T-helper 2 cell treated with Interferon-gamma antibody and Interleukin-4, amounts not matched to agents 5 μg/mL and 100 μg/mL, for 36 hours (primary cell): Measurements from ENCODE around the gene RASSF5.

ENCODE experiments used
- DNase-seq: peaks from one replicate; pipeline ENCODE4 v3.0.0; 2021; ENCODE audit warnings: low spot score
- H3K27ac Mint-ChIP-seq: one replicate; pipeline ENCODE4 v1.8.0; 2021; ENCODE audit warnings: mild to moderate bottlenecking, mixed read lengths
- H3K27me3 Mint-ChIP-seq: one replicate; pipeline ENCODE4 v1.8.0; 2021; ENCODE audit warnings: low read depth, mixed read lengths
- H3K36me3 Mint-ChIP-seq: one replicate; pipeline ENCODE4 v1.8.0; 2021; ENCODE audit warnings: low read depth, mixed read lengths
- H3K4me1 Mint-ChIP-seq: one replicate; pipeline ENCODE4 v1.8.0; 2021; ENCODE audit warnings: low read depth, mixed read lengths
- H3K4me3 Mint-ChIP-seq: one replicate; pipeline ENCODE4 v1.8.0; 2022; ENCODE audit warnings: mild to moderate bottlenecking, moderate library complexity, mixed read lengths
- H3K9me3 Mint-ChIP-seq: one replicate; pipeline ENCODE4 v1.8.0; 2021; ENCODE audit warnings: mixed read lengths

RASSF5 gene

DNA sequence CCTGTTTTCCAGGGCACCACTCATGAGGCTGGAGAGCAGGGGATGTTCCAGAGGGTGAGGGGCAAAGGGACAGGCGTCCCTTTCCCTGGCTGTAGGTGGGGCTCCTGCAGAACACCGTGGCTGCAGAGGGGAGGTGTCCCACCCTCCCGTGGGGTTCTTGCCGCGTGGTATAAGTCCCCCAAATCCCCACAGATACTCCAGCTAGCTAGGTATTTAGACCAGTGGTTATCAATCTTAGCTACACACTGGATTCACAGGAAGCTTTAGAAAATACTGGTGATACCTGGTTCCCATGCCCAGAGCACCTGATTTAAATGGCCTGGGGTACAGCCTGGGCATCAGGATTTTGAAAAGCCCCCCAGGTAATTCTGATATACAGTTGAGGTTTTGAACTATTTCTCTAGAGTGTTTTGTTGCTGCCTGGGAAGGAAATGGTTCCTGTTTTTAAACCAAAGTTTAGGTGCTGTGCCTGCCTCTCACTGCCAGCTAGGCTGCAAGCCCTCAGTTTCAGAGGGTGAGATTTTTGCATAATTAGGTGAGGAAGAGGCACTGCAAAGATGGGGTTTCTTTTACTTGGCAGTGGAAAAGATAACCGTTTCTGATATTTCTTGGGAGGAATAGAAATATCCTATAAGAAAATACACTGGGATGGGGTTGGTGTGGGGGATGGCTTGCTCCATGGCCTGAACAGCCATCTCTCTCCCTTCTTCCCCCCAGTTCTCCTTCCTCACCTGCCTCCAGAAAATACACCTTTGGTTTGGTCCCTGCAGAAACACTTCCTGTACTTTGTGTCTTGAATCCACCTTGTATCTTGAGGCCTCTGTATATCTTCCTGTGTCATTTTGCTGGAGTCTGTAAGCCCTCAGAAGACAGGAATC is 51.7 kb downstream of the RASSF5 start:
- H3K4me1 Mint-ChIP-seq: peaks cover 68% of the 10 kb centered on the region
- H3K9me3 Mint-ChIP-seq: no peaks in the 10 kb centered on the region
- no peak for DNase-seq
- no peaks in the 10 kb centered on the region for H3K27me3 Mint-ChIP-seq
- H3K27ac Mint-ChIP-seq: peak overlapping the region; percentile 83
- peaks cover 61% of the 10 kb centered on the region for H3K36me3 Mint-ChIP-seq
- peak overlapping the region; percentile 92 for H3K4me3 Mint-ChIP-seq

DNA sequence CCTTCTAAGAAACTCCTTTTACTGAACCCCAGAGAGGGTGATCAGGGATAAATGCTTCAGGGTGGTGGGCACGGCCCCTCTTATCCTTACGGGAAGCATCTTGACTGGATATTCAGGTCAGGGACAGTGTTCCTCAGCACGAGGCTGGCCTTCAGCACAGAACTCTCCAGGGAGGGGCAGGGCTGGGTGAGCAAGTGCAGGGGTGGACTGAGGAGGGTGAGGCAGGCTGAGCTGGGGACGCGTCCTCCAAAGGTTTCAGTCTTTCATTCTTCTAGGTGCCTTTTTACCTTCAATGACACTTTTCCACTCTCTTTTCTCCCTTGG is 52.3 kb downstream of the RASSF5 start:
- H3K4me3 Mint-ChIP-seq: peak overlapping the region; percentile 92
- H3K27ac Mint-ChIP-seq: peak overlapping the region; percentile 83
- H3K9me3 Mint-ChIP-seq: no peaks in the 10 kb centered on the region
- H3K27me3 Mint-ChIP-seq: no peaks in the 10 kb centered on the region
- no peak for DNase-seq
- H3K4me1 Mint-ChIP-seq: peaks cover 68% of the 10 kb centered on the region
- H3K36me3 Mint-ChIP-seq: peaks cover 67% of the 10 kb centered on the region

DNA sequence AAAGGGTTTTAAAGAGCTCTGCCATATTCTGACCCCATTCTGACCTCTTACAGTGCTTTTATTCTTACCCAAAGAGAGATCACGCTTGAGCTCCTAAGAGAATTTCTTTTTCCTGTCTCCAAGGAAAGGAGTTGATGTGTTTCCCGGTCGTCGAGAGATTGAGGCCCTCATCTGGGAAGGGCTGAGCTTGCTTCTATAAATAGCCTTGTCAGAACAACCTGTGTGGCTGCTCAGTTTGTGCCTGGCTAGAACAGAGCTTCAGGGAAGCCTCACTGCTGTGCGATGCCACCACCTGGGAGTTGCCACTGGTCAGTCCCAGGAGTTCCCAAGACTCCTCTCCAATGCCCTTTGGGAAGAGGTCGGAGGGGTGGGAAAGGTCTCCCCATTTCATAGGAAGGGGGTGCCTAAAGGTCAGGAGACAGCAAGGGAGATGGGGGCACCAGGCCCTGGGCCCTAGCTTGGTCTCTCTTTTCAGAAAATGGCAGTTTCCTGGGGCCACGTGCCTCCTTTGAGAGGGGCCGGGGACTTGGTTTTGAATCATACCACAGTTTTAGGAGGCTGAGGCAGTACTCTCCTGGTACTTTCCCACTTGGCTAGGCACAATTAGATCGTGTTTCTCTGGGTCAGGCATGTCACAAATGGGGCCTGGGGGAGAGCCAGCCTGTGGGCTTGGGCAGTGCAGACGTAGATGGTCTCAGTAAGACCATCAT is 52.8 kb downstream of the RASSF5 start:
- DNase-seq: no peak
- Mint-ChIP-seq H3K4me3 (peak overlapping the region; percentile 92), H3K9me3 (no peaks in the 10 kb centered on the region), H3K36me3 (peaks cover 73% of the 10 kb centered on the region), H3K27me3 (no peaks in the 10 kb centered on the region), H3K27ac (peak overlapping the region; percentile 83), H3K4me1 (peaks cover 68% of the 10 kb centered on the region)

DNA sequence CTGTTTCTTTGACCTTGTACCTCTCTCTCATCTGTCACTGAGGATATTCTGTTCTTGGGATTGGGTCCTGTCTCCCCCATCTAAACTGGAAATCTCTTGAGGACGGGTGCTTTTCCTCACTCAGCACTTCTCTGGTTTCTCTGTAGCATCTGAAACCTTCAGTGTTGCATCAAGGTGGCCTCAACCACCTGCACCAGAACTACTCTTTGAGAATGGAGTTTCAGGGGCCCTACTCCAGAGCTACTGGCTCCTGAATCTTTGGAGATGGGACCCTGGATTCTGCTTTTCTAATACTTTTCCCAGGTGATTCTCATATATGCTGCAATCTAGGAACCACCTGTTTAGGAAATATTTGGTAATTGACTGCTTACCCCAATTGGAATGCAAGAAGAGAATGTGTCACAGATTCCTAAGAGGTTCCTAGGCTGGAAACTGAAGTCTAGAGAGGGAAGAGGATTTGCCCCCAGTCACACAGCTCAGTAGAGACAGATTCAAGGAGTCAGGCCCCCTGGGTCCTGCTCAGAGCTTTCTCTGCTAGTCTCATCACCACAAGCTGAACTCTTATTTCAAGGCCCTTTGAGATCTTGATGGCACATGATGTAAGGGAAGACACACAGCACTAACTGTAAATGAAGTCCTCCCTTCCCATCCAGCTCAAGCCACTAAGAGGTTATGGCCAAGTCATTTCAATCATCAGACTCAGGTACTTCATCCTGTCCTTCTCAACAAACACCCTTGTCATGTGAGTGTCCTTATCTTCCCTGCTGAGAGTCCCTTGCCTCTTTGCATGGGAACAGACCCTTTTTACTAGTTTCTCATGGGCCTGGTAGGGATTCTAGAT is 56.3 kb downstream of the RASSF5 start:
- H3K27me3 Mint-ChIP-seq: no peaks in the 10 kb centered on the region
- peak overlapping the region; percentile 92 for H3K4me3 Mint-ChIP-seq
- H3K27ac Mint-ChIP-seq: peak overlapping the region; percentile 89
- peaks cover 96% of the 10 kb centered on the region for H3K36me3 Mint-ChIP-seq
- H3K4me1 Mint-ChIP-seq: peaks cover 84% of the 10 kb centered on the region
- H3K9me3 Mint-ChIP-seq: no peaks in the 10 kb centered on the region
- DNase-seq: no peak

DNA sequence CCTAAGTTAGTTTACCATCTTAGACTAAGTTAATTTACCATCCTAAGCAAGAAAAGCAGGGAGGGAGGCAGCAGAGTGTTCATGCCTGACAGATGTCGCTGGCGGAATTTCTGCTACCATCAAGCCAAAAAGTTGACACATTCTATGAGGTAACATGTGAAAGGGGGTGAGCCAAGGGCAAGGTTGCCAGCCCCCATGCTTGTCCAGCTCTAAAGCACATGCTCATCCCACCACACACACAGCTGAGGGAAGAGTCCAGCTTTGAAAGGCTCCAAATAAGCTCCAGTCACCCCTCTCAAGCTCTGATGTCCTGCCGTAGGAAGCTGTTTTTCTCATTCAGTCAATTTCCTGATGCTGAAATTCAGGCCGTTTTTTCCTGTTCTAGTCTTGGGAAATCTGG is 58.7 kb downstream of the RASSF5 start:
- no peaks in the 10 kb centered on the region for H3K27me3 Mint-ChIP-seq
- H3K4me3 Mint-ChIP-seq: peak overlapping the region; percentile 92
- H3K27ac Mint-ChIP-seq: peak overlapping the region; percentile 79
- no peaks in the 10 kb centered on the region for H3K9me3 Mint-ChIP-seq
- H3K4me1 Mint-ChIP-seq: peaks cover 91% of the 10 kb centered on the region
- no peak for DNase-seq
- peaks cover 88% of the 10 kb centered on the region for H3K36me3 Mint-ChIP-seq

DNA sequence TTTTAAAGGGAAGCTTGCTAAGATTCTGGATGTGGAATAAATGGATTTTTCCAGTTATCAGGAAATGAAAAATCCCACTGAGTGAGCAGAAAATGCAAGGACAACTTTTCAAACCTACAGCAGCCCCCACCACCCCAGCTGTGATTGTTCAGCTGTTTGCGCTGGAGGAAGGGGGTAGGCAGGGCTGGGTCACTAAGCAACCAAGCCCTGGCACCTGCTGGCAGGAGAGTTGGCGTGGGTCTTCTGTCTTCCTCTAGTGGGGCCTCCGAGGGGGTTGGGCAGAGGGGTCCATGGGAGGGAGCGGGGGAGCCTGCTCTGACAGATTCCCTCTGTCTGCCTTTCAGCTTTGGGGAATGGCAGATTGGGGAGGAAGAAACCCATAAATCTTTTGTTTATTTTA is 59.7 kb downstream of the RASSF5 start:
- no peak for DNase-seq
- Mint-ChIP-seq H3K36me3 (peaks cover 90% of the 10 kb centered on the region), H3K27me3 (no peaks in the 10 kb centered on the region), H3K27ac (peak overlapping the region; percentile 79), H3K4me3 (peak overlapping the region; percentile 92), H3K4me1 (peaks cover 94% of the 10 kb centered on the region), H3K9me3 (no peaks in the 10 kb centered on the region)

DNA sequence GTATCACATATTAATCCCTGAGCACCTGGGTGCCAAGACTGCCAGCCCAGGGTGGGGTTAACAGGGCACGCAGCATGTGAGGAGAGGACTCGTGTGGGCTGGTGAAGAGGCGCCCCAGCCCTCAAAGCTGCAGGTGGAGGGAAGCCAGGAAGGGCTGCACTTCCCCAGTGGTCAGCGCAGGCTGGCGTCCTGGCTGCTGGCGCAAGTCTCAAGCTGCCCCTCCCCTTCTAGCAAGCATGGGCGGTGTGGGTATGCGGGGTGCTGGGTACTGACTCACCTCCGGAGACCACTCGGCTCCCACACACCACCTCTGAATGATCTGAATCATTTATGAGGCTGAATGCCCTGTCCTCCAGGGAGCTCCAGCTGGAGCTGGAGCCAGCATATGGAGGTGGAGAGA is 60.9 kb downstream of the RASSF5 start:
- no peaks in the 10 kb centered on the region for H3K9me3 Mint-ChIP-seq
- peak overlapping the region; percentile 92 for H3K4me3 Mint-ChIP-seq
- H3K36me3 Mint-ChIP-seq: peaks cover 89% of the 10 kb centered on the region
- peaks cover 89% of the 10 kb centered on the region for H3K4me1 Mint-ChIP-seq
- no peak for DNase-seq
- no peaks in the 10 kb centered on the region for H3K27me3 Mint-ChIP-seq
- peak overlapping the region; percentile 79 for H3K27ac Mint-ChIP-seq

DNA sequence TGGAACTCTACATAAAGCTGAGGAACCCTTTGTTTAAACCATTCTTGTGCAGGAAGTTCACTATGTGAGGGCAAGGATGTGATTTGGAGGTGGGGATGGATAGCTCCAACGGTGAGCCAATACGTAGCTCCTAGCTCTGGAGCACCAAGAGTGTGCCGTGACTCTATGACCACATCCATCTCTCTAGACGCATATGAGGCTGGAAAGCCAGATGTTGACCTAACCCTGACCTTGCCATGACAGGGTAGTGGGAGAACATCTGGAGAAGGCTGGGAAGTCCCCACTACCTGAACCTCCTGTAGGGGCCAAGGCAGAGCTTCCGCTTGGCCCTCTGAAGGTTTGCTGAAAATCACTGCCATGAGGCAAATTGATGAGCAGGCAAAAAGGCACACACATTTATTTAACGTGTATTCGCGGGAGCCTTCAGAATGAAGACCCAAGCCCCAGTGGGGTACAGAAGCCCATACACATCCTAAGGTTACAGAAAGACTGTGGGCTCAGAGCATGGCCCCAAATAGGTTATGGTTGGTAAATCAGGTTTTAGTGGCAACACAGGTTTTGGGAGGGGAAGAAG is 61.5 kb downstream of the RASSF5 start:
- Mint-ChIP-seq H3K36me3 (peaks cover 89% of the 10 kb centered on the region), H3K27me3 (no peaks in the 10 kb centered on the region), H3K27ac (peak overlapping the region; percentile 62), H3K4me1 (peaks cover 89% of the 10 kb centered on the region), H3K4me3 (peak overlapping the region; percentile 56), H3K9me3 (no peaks in the 10 kb centered on the region)
- DNase-seq: no peak

DNA sequence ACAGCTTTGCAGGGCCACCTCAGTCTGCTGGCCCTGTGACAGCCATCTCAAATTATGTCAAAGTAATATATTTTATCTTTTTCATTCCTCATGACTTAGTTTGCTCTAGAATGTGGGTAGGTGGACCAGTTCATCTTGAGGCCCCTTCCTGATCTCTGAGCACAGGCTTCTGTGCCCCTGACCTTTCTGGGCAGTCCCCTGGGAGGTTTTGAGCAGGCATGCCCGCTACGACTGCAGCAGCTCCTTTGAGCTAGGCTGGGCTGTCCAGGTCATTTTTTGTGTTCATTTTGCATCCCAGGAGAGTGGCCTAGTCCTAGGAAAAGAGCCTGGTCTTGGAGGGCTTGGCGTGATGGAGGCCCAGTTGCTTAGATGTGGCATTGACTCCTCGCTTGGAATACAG is 62.2 kb downstream of the RASSF5 start:
- peak overlapping the region; percentile 14 for H3K4me3 Mint-ChIP-seq
- H3K27me3 Mint-ChIP-seq: no peaks in the 10 kb centered on the region
- H3K27ac Mint-ChIP-seq: peak overlapping the region; percentile 44
- H3K9me3 Mint-ChIP-seq: no peaks in the 10 kb centered on the region
- H3K36me3 Mint-ChIP-seq: peaks cover 89% of the 10 kb centered on the region
- peaks cover 89% of the 10 kb centered on the region for H3K4me1 Mint-ChIP-seq
- no peak for DNase-seq

DNA sequence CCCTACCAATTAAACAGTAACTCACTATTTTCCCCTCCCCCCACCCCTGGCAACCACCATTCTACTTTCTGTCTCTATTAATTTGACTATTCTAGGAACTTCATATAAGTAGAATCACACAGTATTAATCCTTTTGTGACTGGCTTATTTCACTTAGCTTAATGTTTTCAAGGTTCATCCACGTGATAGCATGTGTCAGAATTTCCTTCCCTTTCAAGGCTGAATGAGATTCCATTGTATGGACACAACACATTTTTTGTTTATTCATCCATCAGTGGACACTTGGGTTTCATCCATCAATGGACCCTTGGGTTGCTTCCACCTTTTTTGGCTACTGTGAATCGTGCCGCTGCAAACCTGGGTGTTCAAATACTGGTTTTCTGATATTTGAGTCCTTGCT is 63.2 kb downstream of the RASSF5 start:
- H3K4me1 Mint-ChIP-seq: peaks cover 89% of the 10 kb centered on the region
- peaks cover 85% of the 10 kb centered on the region for H3K36me3 Mint-ChIP-seq
- no peaks in the 10 kb centered on the region for H3K27me3 Mint-ChIP-seq
- DNase-seq: no peak
- peak overlapping the region; percentile 74 for H3K27ac Mint-ChIP-seq
- no peaks in the 10 kb centered on the region for H3K9me3 Mint-ChIP-seq
- peak overlapping the region; percentile 55 for H3K4me3 Mint-ChIP-seq

DNA sequence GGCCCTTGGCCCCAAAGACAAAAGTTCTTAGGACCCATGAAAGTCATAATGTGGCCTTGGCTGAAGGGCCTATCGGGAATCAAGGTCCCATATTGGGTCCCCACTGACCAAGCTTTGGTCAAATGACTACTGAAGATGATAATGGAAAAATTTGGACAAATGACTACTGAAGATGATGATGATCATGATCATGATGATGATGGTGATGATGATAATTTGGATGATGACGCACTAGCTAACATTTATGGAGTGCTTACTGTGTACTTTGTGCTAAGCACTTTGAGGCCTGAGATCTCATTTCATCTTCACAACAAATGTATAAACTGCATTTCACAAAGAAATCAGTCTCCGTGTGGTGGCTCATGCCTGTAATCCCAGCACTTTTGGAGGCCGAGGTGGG is 65.5 kb downstream of the RASSF5 start:
- Mint-ChIP-seq H3K9me3 (no peaks in the 10 kb centered on the region), H3K27me3 (no peaks in the 10 kb centered on the region), H3K27ac (peak overlapping the region; percentile 95), H3K4me3 (peak overlapping the region; percentile 78), H3K36me3 (peaks cover 80% of the 10 kb centered on the region), H3K4me1 (peaks cover 90% of the 10 kb centered on the region)
- no peak for DNase-seq

DNA sequence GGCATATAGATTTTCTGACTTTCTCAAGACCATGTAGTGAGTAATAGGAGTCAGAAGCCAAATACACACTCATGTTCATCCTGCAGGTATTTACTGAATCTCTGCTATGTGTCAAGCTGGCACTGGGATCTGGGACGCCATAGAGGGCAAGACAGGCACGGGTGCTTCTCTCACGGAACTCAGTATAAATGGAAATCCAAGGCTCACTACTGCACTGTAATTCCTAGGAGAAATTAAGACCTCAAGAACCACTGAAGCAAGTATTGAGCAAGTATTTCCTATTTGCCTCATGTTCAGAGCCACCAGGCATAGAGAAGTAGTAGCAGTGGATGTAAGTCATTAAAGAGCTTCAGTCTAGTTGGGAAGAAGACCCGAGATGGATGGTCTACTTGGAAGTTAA is 66.0 kb downstream of the RASSF5 start:
- no peak for DNase-seq
- peak overlapping the region; percentile 78 for H3K4me3 Mint-ChIP-seq
- peaks cover 92% of the 10 kb centered on the region for H3K4me1 Mint-ChIP-seq
- H3K27ac Mint-ChIP-seq: peak overlapping the region; percentile 95
- no peaks in the 10 kb centered on the region for H3K9me3 Mint-ChIP-seq
- H3K36me3 Mint-ChIP-seq: peaks cover 80% of the 10 kb centered on the region
- no peaks in the 10 kb centered on the region for H3K27me3 Mint-ChIP-seq

DNA sequence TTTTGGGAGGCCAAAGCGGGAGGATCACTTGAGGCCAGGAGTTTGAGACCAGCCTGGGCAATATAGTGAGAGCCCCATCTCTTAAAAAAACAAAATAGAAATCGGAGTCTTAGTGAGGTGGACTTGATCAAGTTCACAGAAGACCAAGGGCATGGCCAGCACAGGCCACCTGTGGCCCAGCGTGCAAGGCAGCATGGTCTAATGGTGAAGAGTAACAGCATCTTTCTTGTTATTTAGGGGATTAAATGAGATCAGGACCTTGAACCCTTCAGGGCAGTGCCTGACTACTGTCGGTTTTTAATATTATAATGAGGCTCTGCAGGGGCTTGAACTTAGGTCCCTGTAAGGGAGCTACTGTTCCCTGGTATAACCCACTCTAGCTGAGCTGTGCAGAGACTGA is 66.4 kb downstream of the RASSF5 start:
- DNase-seq: no peak
- Mint-ChIP-seq H3K27me3 (no peaks in the 10 kb centered on the region), H3K27ac (peak overlapping the region; percentile 95), H3K4me1 (peaks cover 92% of the 10 kb centered on the region), H3K36me3 (peaks cover 81% of the 10 kb centered on the region), H3K4me3 (peak overlapping the region; percentile 78), H3K9me3 (no peaks in the 10 kb centered on the region)
